ENCODE measurements around the gene CFAP100. TPM values are rescaled to one million over a fixed set of nuclear protein-coding genes. Genes with fewer than 3 reads are reported as not detected.

Gene CFAP100
- total RNA-seq, 1 donor = not detected

DNA sequence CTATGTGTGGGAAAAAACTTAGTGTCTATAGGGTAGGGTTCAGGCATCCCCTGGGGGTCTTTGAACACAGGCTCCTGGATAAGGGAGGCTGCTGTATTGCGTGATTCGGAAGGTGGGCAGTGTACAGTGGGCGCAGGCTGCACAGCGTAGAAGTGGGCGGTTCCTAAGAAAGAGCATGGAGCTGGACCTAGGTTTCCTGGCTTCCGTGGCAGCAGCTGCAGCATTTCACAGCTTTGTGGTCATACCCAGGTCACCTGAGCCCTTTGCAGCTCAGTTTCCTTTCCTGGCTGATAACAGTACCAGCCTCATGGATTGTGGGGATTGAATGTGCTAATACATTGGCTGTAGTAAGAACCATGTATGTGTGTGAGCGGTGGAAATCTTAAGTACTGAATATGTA lies 22.2 kb downstream of the CFAP100 start:
- Histone ChIP-seq H3K4me3 (ENCODE audit: low read length) (no peak overlapping the region), H3K4me1 (ENCODE audit: insufficient read depth, low read length) (no peaks in the 10 kb centered on the region), H3K9me3 (ENCODE audit: low read depth, low read length) (no peaks in the 10 kb centered on the region), H3K27me3 (ENCODE audit: insufficient read depth, low read length) (peaks cover 5% of the 10 kb centered on the region)

GRCh38 chr3:126417515-126417914 lies 22.8 kb downstream of the CFAP100 start:
- peaks cover 3% of the 10 kb centered on the region for H3K27me3 ChIP-seq (ENCODE audit: insufficient read depth, low read length)
- H3K9me3 ChIP-seq (ENCODE audit: low read depth, low read length) = no peaks in the 10 kb centered on the region
- no peak overlapping the region for H3K4me3 ChIP-seq (ENCODE audit: low read length)
- H3K4me1 ChIP-seq (ENCODE audit: insufficient read depth, low read length) = no peaks in the 10 kb centered on the region

- Histone ChIP-seq H3K4me1 (ENCODE audit: insufficient read depth, low read length) (no peaks in the 10 kb centered on the region), H3K4me3 (ENCODE audit: low read length) (no peak overlapping the region), H3K27me3 (ENCODE audit: insufficient read depth, low read length) (peaks cover 3% of the 10 kb centered on the region), H3K9me3 (ENCODE audit: low read depth, low read length) (no peaks in the 10 kb centered on the region)
Measured at GRCh38 chr3:126417981-126418530, 23.3 kb downstream of the CFAP100 start.

- no peaks in the 10 kb centered on the region for H3K4me1 ChIP-seq (ENCODE audit: insufficient read depth, low read length)
- peaks cover 3% of the 10 kb centered on the region for H3K27me3 ChIP-seq (ENCODE audit: insufficient read depth, low read length)
- no peaks in the 10 kb centered on the region for H3K9me3 ChIP-seq (ENCODE audit: low read depth, low read length)
- H3K4me3 ChIP-seq (ENCODE audit: low read length) = no peak overlapping the region
Measured at GRCh38 chr3:126418661-126419131, 24.0 kb downstream of the CFAP100 start.

GRCh38 chr3:126419151-126419703 lies 24.5 kb downstream of the CFAP100 start:
- no peak overlapping the region for H3K4me3 ChIP-seq (ENCODE audit: low read length)
- peaks cover 3% of the 10 kb centered on the region for H3K27me3 ChIP-seq (ENCODE audit: insufficient read depth, low read length)
- no peaks in the 10 kb centered on the region for H3K9me3 ChIP-seq (ENCODE audit: low read depth, low read length)
- no peaks in the 10 kb centered on the region for H3K4me1 ChIP-seq (ENCODE audit: insufficient read depth, low read length)

GRCh38 chr3:126419886-126420786 lies 25.4 kb downstream of the CFAP100 start:
- H3K27me3 ChIP-seq (ENCODE audit: insufficient read depth, low read length) = peaks cover 3% of the 10 kb centered on the region
- no peaks in the 10 kb centered on the region for H3K9me3 ChIP-seq (ENCODE audit: low read depth, low read length)
- H3K4me3 ChIP-seq (ENCODE audit: low read length) = no peak overlapping the region
- no peaks in the 10 kb centered on the region for H3K4me1 ChIP-seq (ENCODE audit: insufficient read depth, low read length)

GRCh38 chr3:126421573-126422119 lies 26.9 kb downstream of the CFAP100 start:
- Histone ChIP-seq H3K4me3 (ENCODE audit: low read length) (no peak overlapping the region), H3K27me3 (ENCODE audit: insufficient read depth, low read length) (no peaks in the 10 kb centered on the region), H3K9me3 (ENCODE audit: low read depth, low read length) (peaks cover 8% of the 10 kb centered on the region), H3K4me1 (ENCODE audit: insufficient read depth, low read length) (no peaks in the 10 kb centered on the region)

DNA sequence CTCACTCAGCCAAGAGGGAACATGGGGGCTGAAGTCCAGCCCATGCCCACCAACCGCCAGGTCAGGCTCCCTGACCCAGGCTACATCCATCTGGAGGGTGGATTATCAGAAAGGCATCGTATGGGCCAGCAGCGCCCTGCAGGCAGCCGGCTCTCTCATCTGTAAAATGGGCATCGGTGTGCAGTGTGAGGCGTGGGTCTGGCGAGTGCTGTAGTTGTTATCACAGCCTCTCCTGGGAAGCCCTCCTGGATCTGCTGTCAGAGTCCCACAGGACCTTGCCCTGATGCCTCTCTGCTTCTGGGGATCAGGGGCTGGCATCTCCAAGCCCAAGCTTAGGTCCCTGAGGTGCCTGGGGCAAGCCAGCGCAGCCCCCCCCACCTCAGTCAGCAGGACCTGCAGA lies 27.4 kb downstream of the CFAP100 start:
- no peaks in the 10 kb centered on the region for H3K27me3 ChIP-seq (ENCODE audit: insufficient read depth, low read length)
- peaks cover 8% of the 10 kb centered on the region for H3K9me3 ChIP-seq (ENCODE audit: low read depth, low read length)
- H3K4me1 ChIP-seq (ENCODE audit: insufficient read depth, low read length) = no peaks in the 10 kb centered on the region
- H3K4me3 ChIP-seq (ENCODE audit: low read length) = no peak overlapping the region

DNA sequence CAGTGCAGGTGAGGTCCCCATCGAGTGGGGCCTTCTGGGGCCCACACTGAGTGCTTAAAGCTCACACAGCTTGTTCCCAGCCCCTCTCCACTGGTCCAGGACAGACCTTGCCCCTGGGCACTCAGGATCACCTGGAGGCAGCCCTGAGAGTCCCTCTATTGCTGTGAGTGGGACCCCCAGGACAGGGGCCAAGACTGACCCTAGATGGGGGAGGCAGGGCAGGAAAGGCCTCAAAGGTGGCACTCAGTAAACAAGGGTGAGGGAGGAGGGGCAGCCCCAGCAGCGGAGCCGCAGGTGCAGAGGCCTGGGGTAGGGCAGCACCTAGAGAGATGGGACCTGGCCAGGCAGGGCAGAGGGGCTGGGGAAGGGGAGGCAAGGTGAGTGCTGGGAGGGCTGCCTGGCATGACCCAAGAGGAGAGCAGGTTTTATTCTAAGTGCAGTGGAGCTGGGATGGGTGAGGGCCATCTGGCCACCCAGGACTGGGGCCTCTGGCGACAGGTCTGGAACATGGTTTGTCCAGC lies 27.9 kb downstream of the CFAP100 start:
- Histone ChIP-seq H3K9me3 (ENCODE audit: low read depth, low read length) (peaks cover 8% of the 10 kb centered on the region), H3K4me3 (ENCODE audit: low read length) (no peak overlapping the region), H3K27me3 (ENCODE audit: insufficient read depth, low read length) (no peaks in the 10 kb centered on the region), H3K4me1 (ENCODE audit: insufficient read depth, low read length) (no peaks in the 10 kb centered on the region)

DNA sequence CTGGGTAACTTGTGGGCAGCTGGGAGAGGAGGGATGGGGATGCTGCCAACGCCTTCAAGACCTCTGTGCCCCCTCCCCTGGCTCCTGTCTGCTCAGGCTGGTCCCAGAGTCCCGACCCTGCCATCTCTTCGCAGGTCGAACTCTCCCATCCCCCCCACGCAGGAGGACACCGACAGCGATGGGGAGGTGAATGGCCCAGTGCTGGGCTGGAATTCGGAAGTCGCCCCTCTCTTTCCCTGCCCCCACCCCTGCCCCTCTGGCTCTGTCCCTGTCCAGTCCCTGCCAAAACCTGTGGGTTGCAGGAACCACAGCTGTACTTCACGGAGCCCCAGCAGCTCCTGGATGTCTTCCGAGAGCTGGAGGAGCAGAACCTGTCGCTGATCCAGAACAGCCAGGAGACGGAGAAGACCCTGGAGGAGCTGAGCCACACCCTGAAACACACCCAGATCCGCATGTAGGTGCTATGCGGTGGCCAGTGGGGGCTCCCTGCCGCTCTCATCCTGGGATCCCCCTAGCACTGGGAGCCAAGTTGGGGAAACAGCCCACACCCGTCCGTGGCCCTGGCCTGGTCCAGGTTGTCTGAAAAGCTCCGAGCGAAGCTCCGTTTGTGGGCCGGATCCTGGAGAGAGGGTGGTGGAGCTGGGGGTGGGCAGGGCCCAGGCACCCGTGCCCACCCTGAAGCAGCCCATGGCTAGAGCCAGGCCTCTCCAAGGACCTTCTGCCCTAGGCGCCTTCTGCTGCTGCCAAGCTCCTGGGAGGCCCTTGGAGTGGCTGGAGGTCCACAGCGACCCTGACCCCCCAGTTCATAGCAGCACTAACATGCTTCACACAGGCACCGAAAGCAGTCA lies 28.7 kb downstream of the CFAP100 start:
- no peaks in the 10 kb centered on the region for H3K27me3 ChIP-seq (ENCODE audit: insufficient read depth, low read length)
- H3K4me3 ChIP-seq (ENCODE audit: low read length) = no peak overlapping the region
- no peaks in the 10 kb centered on the region for H3K4me1 ChIP-seq (ENCODE audit: insufficient read depth, low read length)
- H3K9me3 ChIP-seq (ENCODE audit: low read depth, low read length) = peaks cover 8% of the 10 kb centered on the region

DNA sequence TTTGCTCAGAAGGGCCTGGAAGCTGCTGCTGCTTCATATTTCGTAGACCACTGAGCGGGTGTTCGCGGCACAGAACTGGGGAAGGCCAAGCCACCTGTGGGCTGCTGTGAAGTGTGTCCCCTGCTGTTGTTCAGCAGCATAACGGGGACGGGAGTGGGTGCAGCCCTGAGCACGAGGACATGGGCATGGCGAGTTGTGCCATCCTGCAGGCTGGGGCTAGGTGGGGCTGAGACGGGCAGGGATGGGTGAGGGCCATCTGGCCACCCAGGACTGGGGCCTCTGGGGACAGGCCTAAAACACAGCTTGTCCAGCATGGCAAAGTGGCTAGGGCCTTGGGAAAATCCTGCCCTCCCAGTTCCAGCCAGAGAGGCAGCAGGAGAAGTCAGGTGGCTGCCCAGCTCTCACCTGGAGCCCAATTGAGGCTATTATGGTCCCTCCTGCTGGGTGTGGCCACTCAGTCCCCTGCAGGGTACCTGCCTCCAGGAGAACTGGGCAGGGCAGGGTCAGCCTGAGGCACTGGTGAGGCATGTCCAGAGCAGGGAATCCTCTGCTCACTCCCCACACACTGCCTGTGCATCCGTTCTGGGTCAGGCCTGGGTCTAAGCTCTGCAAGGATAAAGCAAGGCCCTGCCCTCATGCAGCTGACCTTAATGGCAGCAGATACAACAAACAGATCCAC lies 29.5 kb downstream of the CFAP100 start:
- peaks cover 8% of the 10 kb centered on the region for H3K9me3 ChIP-seq (ENCODE audit: low read depth, low read length)
- no peak overlapping the region for H3K4me3 ChIP-seq (ENCODE audit: low read length)
- no peaks in the 10 kb centered on the region for H3K4me1 ChIP-seq (ENCODE audit: insufficient read depth, low read length)
- H3K27me3 ChIP-seq (ENCODE audit: insufficient read depth, low read length) = no peaks in the 10 kb centered on the region

DNA sequence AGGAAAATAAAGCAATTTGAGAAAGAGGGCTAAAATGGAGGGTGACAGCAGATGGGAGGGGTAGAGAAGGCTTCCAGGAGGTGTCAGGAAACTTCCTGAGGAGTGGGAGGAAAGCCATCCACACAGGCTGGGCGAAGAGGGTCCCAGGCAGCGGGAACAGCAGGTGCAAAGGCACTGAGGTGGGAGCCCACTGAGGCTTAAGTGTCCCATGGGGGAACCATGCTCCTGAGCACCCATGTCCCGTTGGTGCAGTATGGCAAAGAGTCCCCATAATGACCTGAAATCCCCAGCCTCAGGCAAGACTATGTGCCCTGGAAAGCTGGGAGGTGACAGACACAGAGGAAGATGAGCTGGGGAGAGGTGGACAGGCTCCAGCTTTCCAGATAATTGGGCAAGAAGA lies 30.0 kb downstream of the CFAP100 start:
- Histone ChIP-seq H3K4me1 (ENCODE audit: insufficient read depth, low read length) (no peaks in the 10 kb centered on the region), H3K4me3 (ENCODE audit: low read length) (no peak overlapping the region), H3K9me3 (ENCODE audit: low read depth, low read length) (peaks cover 8% of the 10 kb centered on the region), H3K27me3 (ENCODE audit: insufficient read depth, low read length) (no peaks in the 10 kb centered on the region)

- peaks cover under 1% of the 10 kb centered on the region for H3K9me3 ChIP-seq (ENCODE audit: low read depth, low read length)
- no peak overlapping the region for H3K4me3 ChIP-seq (ENCODE audit: low read length)
- no peaks in the 10 kb centered on the region for H3K4me1 ChIP-seq (ENCODE audit: insufficient read depth, low read length)
- H3K27me3 ChIP-seq (ENCODE audit: insufficient read depth, low read length) = no peaks in the 10 kb centered on the region
Measured at GRCh38 chr3:126431103-126431534, 36.4 kb downstream of the CFAP100 start.
